Activated CD4-positive, alpha-beta T cell treated with anti-CD3 and anti-CD28 coated beads for 4 hours (primary cell): ENCODE measurements around the gene MED13L.

Source experiments
- DNase-seq, 2 donors: peaks; one replicate each; pipeline ENCODE4 v3.0.0-alpha.2; 2020

The MED13L gene

DNA sequence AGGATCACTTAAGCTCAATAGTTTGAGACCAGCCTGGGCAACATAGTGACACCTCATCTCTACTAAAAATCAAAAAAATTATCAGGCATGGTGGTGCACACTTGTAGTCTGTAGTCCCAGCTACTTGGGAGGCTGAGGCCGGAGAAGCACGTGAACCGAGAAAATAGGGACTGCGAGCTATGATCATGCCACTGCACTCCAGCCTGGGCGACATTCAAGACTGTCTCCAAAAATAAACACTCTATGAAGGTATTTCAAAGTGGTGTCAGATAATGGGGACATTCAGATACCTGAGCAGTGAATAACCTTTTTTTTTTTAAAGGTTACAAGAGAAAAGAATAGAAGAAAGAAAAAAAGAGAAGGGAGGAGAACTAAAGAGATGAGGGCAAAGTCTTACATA, 98.1 kb downstream of the MED13L start:
- DNase-seq, result no peak

DNA sequence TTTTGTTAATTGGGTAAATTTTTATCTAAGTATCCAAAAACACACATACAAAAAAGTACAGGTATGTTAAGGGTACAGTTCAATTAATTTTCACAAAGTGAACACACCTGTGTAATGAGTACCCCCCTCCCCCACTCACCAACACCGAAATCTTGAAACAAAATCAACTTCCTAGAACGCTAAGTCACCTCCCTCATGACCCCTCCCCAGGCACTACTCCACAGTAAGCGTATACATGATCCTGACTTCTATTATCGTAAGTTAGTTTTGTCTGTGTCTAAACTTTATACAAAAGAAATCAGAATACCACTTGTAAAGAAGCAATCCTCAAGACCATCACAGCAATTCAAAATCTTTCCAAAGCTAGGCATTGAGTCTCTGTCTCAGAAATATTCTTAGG, 100.5 kb downstream of the MED13L start:
- DNase-seq, result no peak

DNA sequence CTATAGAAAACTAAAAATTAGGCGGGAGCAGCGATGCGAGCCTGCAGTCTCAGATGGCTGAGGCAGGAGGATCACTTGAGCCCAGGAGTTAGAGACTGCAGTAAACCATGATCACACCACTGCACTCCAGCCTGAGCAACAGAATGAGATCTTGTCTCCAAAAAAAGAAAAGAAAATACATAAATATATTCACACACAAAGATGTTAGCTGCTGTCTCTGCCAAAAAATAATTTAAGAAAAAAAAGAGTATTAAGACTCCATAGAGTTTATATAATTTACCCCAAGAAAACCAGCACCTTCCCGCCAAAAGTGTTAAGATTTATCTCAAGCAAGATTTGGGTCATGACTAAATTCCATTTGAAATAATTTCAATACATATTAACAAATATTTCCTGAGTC, 102.6 kb downstream of the MED13L start:
- no peak for DNase-seq

DNA sequence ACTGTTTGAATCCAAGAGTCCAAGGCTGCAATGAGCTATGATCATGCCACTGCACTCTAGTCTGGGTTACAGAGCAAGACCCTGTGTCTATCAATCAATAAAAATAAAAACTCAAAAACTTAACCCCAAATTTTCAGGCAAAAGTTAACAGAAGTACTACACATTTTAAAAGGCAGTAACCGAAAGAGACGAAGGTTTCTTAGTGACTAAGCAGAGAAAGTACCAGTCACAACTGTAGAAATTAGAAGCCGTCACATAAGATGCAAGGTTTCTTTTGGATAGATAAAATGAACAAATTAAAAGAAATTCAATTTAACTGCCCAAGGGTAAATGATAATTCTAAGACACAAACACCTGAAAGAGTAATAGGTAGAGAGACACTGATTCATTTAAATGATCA, 103.5 kb downstream of the MED13L start:
- DNase-seq, result no peak

DNA sequence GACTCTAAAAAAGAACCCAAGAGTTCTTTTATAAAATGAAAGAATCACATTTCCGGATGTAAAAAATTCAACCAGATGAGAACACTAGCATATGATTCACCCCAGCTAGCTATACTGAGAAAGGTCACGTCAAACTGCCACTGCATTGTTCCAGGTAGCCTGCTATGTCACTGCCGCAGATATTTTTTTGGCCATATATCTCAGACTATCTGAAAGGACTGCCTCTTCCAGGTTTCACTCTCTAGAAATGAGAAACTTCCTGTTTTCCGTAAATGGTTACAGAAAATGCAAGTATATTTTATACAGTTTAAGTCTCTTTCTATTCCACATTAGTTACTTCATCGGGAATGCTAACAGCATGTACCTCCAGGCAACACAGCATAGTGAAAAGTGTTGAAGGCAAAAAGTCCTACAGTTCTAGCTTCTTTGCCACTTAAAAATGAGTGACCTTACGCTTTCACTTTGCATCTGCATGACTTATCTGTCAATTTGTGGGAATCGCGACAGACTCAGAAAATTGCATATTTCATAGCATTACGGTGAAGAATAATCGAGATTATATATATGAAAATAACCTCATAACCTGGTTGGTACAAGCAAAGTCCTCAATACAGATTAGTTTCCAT, 105.2 kb downstream of the MED13L start:
- peak; percentile 40 to 45 for DNase-seq

DNA sequence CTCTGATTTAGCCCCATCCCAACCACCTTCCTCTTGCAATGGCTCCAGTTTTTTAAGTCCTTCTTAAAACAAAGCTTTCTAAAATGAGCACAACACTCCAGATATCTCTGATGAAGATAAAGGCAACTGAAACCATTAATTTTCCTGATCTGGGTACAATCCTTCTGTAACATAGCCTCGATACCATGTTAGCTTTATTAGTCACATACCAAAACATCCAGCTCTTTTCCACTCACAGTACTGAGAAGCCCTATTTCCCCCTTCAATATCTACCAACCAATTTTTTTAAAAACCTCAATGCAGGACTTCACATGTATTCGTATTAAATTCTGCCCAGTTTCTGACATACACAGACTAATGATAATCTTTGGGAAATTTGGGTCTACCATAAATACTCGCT, 105.9 kb downstream of the MED13L start:
- no peak for DNase-seq

DNA sequence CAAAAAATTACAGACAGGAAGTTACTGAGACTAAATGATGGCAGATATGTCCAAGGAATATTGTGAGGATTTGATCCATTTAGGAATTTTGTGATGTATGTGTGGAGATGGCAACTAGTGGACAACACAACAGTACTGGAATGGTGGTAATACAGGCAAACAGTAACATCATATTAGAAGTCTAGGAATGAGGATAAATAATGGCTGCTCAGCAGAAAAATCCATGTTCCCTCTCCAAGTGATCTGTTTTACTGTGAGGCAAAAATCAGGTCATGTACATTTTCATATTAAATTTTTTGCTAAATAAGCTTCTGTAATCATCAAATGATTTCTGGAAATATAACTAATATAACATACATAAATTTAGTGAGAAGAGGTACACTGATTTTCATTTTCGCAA, 108.4 kb downstream of the MED13L start:
- no peak for DNase-seq

DNA sequence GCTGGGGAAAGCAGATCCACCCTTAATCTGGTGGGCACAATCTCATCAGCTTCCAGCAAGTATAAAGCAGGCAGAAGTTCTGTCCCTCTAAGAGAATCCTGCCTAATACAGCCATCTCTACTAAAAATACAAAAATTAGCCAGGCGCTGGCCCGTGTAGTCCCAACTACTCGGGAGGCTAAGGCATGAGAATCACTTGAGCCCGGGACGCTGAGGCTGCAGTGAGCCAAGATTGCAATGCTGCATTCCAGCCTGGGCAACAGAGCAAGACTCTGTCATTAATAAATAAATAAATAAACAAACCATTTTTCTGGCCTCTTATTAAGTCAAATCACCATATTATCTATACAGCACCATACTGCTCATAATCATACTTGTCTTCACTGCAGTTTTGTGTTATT, 111.2 kb downstream of the MED13L start:
- no peak for DNase-seq

DNA sequence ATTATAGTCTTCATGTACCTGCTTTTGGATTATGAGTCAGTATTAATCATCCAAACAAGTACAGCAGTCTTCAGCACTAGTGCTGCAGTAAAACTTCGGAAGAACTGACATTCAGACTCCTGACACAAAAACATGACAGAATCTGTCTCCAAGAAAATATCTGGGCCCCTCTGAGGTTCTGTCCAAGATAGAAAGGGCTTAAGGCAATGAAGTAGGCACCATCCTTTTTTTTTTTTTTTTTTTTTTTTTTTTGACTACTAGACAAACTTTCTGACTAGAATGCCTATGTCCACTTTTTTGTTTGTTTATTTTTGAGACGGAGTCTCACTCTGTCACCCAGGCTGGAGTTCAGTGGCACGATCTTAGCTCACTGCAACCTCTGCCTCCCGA, 112.5 kb downstream of the MED13L start:
- no peak for DNase-seq

DNA sequence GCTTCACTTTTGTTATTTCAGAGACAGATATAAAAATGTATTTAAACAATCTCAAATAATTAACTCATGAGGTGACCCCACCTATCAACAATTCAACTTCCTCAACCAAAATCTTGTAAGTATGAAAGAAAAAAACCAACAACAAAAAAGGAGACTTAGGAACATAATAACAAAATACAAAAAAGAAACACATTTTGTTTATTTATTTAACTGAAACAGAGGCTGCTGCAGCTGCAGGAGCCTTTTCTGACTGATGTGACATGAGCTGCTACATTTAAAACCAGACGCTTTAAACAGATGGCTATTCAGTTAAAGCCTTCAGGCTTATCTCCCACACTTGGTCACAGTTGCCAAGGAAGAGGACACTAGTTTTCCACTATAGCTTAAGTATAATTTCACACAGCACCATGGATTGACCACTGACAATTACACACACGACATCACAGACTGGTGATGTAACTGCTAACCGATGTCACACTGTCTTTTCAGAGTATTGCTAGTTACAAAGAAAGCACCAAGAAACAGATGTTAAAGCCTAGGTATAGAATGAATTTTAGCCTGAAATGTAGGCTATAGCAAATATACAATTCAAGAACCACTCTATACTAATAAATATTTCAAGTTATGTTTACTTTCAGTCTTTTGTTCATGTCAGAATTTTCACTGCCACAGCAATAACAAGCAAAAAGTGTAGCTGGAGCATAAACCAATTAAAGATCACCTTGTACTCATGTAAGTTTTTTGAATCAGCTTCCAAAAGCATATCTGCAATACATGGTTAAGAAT, 113.0 kb downstream of the MED13L start:
- DNase-seq, result no peak

DNA sequence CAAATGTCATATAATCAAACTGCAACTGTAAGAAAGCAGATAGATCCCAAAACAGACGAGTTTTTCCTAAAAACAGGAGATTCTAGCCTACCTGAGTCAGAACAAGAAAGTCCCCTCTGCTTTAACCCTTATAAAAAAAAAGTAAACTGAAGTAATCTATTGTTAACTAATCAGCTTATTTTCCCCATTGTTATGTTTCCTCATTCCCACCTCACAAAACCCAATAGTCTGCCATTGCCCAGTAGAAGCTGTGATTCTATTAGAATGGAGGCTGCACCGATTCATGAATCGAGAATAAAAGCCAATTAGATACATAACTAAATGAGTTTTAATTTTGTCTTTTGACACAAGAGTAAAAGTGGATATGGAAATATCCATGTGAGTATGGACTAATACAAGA, 115.4 kb downstream of the MED13L start:
- no peak for DNase-seq

DNA sequence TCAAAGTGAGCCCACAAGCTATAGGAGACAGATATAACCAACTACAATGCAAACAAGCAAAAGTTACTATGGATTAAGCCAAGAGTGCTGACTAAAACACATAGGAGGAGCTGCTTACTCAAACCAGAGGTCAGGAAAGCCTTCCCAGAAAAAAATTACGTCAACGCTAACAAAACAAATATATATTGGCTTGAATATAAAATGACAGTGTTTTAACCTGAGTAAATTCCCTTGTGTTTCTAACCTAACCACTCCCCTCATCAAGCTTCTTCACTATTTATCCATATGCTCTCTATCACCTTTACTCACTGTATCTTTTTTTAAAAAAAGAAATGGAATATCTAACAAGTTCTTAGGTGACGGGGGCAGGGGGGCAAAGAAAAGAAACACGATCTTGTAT, 115.9 kb downstream of the MED13L start:
- DNase-seq, result no peak

DNA sequence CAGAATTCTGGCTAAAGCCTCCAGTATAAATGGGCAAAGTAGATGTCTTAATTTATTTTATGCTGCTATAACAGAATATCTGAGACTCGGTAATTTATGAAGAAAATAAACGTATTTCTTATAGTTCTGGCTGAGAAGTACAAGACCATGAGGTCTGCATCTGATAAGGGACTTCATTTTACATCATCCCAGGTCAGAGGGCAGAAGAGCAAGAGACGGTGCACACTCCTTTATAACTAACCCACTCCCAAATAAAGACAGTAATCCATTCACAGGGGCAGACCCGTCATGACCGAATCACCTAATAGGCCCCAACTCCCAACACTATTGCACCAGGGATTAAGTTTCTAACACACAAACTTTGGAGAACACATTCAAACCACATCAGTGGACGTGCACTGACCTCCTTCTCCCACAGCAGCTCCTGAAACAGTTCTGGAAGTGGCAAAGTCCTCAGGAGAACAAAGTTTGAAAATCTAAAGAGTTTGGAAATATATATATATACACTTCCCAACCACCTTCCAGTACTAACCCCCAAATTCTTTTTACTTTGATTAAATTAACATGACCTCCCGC, 116.5 kb downstream of the MED13L start:
- DNase-seq, result no peak

DNA sequence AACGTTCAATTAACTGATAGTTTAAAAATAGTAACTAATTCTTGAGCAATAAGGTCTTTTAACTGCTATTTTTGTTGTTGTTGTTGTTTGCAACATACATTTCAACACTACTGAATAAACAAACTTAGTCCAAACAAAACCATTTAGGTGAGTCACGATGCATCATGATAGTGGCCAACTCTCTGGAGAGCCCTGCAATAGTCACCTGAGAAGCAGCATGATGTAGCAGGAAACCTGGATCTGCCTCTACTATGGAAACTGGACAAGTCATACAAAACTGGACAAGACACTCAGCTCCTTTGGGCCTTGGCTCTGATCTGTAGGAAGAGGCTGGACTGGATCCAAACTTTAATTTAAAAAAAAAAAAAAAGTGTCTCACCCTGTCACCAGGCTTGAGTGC, 117.3 kb downstream of the MED13L start:
- DNase-seq, result no peak

DNA sequence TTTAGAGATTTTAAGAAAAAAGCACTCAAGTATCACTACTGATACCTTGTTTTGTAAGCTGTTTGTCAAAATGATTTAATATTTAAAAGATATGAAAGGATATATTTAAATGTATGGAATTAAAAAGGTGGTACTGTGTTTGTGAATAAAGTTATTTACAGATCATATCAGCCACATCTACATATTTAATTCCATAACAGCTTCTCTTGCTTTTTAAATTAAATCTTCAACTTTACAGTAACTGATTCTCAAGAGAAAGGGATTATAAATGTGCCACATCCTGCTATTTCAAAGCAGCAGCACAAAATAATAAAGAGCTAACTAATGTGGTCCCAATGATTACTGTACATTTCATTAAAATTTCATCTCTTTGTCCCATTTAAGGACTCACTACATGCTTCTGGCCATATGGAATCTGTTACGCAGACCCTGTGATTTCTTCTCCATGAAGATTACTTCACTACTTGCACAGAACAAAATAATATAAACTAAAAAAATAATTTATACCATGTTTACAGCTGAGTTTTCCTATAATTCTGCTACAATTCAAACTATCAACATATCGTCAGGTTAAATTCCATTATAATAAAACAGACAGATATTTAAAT, 117.8 kb downstream of the MED13L start:
- DNase-seq, result no peak

DNA sequence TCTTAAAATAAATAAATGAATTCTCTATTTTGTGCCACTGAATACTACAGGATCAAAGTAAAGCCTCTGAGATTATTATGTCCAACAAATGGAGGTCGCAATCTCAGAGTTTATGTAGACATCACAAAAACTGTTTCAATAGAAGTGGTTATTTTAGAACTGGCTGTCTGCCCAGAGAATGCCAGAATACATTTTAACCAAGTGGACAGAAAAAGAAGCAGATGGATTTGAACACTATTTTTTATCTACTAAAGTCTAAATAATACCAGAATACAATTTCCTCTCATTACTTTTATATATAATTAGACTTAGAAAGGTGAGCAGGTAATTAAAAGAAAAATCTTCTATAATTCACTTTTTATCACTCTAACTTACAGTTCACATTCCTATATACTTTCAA, 118.3 kb downstream of the MED13L start:
- DNase-seq, result no peak

DNA sequence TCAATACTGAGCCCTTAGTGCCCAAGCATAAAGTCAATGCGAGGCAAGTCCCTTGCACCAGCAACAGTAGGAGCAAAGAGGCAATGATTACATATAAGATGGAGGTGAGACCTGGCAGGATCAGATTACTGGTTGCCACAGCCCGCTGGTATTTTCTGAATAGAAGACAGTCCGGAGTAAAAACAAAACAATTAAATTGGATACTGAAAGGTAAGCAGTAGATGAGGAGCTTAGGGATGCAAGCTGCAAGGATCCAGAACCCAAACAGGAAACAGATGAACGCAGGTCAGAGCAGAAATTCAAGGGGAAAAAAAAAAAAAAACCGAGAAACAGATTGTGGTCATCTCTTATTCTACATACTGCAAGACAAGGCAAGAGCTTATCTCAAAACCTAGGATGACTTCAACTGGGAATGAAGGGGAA, 119.6 kb downstream of the MED13L start:
- DNase-seq, result no peak

DNA sequence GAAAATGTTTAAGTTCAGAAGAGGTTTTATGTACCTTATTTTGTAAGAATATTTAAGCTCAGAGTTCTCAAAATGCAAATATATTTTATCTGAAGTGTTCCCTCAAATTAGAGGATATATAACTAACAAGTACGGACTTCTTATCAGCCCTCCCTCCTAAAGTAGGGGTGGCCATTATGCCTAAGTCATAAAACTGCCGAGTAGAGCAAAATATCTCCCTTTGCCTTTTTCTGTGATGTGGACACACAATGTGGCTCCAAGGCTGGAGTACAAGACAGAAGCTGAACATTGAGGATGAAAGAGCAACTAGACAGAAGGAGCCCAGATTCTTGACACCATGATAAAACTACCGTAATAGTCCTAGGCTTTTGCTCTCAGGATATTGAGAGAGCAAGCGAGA, 120.9 kb downstream of the MED13L start:
- DNase-seq, result no peak

DNA sequence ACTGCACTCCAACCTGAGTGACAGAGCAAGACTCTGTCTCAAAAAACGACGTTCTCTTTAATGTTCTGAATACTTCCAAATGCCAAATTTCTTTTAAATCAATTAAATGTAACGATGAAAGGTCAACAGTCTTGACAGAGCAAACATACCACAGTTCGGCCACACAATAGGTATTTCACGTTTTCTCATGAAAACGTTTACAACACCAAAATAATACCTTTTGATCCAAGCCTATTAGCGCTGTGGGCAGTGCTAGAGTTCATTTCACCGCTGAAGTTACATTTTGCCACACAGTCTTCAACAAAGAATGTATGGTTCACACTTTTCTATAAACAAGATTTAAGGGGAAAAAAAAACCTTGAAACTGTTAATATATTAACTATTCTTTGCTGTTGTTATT, 122.1 kb downstream of the MED13L start:
- no peak for DNase-seq

DNA sequence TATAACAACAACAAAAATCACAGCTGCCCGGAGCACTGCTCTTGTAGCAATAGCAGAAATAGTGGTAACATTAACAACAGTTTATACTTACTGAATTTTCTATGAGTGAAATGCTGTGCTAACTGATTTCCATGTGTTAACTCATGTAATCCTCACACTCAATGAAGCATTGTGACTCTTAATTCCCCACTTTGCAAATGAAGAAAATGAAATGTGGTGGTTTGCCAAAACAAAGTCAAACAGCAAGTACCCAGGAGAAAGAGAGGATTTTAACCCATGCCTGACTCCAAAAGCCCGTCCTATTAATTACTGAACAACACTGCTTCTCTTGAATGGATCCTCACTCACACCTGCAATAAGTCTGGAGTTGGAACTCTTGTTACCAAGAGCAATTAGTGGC, 123.5 kb downstream of the MED13L start:
- no peak for DNase-seq

DNA sequence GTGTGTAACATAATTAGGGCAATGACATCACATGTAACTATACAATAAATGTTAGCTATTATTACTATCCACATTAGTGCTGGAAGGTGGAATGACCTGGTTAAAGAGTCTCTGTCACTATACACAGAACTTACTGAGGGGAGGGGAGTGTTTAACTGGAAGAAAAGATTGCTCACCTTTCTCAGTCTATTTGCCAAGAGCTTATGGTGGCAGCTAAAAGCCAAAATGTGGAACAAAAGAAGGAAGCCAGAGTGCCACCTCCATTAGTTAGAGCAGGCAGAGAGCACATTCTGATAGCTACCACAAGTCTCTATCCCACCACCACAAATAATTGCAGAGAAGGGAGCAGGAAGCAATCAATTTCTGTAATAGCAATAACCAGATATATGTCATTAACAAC, 124.4 kb downstream of the MED13L start:
- DNase-seq, result no peak

DNA sequence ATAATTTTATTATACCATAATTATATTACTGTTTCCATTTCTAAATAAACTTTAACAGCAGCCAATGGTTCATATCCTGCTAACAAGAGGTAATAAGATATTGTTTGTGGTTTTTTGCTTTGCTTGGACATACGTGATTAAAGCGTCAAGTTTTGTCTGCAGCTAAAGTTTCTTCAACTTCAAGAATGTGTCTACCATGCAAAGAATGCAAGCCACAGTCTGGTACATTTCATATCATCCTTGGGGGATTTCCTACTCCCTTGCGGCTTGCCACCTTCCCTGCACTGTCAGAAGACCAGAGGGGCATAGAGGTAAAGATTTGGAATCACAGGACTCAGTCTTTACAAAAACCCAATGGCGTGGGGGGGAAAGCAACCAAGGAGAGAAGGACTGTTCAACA, 125.2 kb downstream of the MED13L start:
- DNase-seq, result no peak

DNA sequence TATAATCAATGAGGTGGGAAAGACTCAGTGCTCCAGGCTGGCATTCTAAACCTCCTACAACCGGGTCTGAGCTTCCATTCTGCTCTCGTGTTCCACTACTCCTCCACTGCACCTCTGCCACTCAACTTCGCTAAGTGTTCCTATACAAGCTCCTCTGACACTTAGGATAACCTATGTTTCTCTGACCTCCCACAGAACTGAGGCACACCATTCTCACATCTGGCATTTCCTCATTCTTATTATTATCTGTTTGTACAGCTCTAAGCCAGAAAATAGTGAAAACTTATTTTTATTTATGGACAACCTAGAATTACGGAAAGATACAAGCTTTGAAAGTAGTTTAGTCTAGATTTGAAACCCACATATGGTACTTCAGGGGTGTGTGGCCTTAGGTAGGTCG, 127.0 kb downstream of the MED13L start:
- DNase-seq, result no peak

DNA sequence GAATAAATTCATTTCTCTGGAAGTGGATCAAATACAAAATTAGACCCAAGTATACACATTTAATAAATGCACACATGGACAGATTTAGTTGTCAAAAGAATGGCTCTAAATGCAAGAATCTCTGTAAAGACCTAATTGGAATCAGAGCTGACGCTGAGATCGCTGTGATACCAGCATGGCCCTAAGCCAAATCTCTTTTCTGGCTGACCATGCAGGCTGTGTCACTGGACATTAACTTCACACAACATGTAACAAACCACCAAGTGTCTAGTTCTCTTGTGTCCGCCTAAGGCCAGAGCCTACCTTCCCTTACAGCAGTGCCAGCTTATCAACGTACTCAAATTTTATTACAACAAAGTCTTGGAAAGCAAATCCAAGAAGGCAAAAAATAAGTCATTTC, 127.5 kb downstream of the MED13L start:
- no peak for DNase-seq
